DND-41 (cell line): Measurements from ENCODE around the gene FAM53B.

ENCODE experiments used
- ATAC-seq: fragments of 200-7000 bp; cut with Tn5 transposase; 3 replicates; pipeline ENCODE4 v1.9.1; 2021; ENCODE audit warnings: low read depth; ENCODE audit not compliant: insufficient read depth
- DNase-seq: peaks from one replicate; pipeline ENCODE4 v3.0.0-alpha.2; 2020
- H2AFZ ChIP-seq: 2 replicates; pipeline ENCODE4 v1.6.0; 2012; ENCODE audit warnings: low read depth, low read length
- H3K27ac ChIP-seq: 2 replicates; pipeline ENCODE4 v1.5.1; 2012; ENCODE audit warnings: low read length, inconsistent platforms
- H3K27me3 ChIP-seq: fragments of 200-600 bp; sonication (generic); 2 replicates; pipeline ENCODE4 v1.6.0; 2012; ENCODE audit warnings: low read length, mild to moderate bottlenecking, inconsistent platforms; ENCODE audit not compliant: insufficient read depth, poor library complexity
- H3K36me3 ChIP-seq: 2 replicates; pipeline ENCODE4 v1.5.1; 2012; ENCODE audit warnings: low read length, inconsistent platforms; ENCODE audit not compliant: insufficient read depth
- H3K4me1 ChIP-seq: 2 replicates; pipeline ENCODE4 v1.5.1; 2012; ENCODE audit warnings: mild to moderate bottlenecking, low read length; ENCODE audit not compliant: insufficient read depth
- H3K4me2 ChIP-seq: 2 replicates; pipeline ENCODE4 v1.6.0; 2012; ENCODE audit warnings: mild to moderate bottlenecking, moderate library complexity, low read length, inconsistent platforms; ENCODE audit not compliant: insufficient read depth
- H3K4me3 ChIP-seq, 2 experiments: fragments of 200-600 bp in 1 of 2; shearing (Covaris generic) in 1 of 2; 2 replicates each; pipeline ENCODE4 v1.5.1; 2012 to 2016; ENCODE audit warnings: inconsistent platforms in 2 of 2, low read length in 2 of 2, mild to moderate bottlenecking in 2 of 2, low read depth in 1 of 2, moderate library complexity in 1 of 2
- H3K79me2 ChIP-seq: 2 replicates; pipeline ENCODE4 v1.6.0; 2012; ENCODE audit warnings: low read length, inconsistent platforms; ENCODE audit not compliant: insufficient read depth
- H3K9ac ChIP-seq: 2 replicates; pipeline ENCODE4 v1.6.0; 2012; ENCODE audit warnings: low read depth, mild to moderate bottlenecking, inconsistent platforms, low read length, moderate library complexity
- H3K9me3 ChIP-seq: 2 replicates; pipeline ENCODE4 v1.5.1; 2012; ENCODE audit warnings: low read length, moderate library complexity, mild to moderate bottlenecking, inconsistent platforms; ENCODE audit not compliant: insufficient read depth, severe bottlenecking
- H4K20me1 ChIP-seq: 2 replicates; pipeline ENCODE4 v1.6.0; 2012; ENCODE audit warnings: low read length; ENCODE audit not compliant: insufficient read depth
- CTCF ChIP-seq: IDR thresholded peaks from 2 replicates; pipeline ENCODE4 v1.5.1; 2012; ENCODE audit warnings: borderline replicate concordance, low read length, moderate library complexity, mild to moderate bottlenecking; ENCODE audit not compliant: poor library complexity, severe bottlenecking; ENCODE audit errors: extremely low read depth
- EZH2 ChIP-seq: IDR thresholded peaks from 3 replicates; pipeline ENCODE4 v1.6.1; 2012; ENCODE audit warnings: borderline replicate concordance, low read depth, mild to moderate bottlenecking, moderate library complexity, low read length, inconsistent platforms; ENCODE audit not compliant: severe bottlenecking

The FAM53B gene

GRCh38 chr10:124569623-124570470, 174.3 kb downstream of the FAM53B start:
- no peaks in the 10 kb centered on the region for H4K20me1 ChIP-seq
- ATAC-seq (no peak), DNase-seq (no peak)
- no peaks in the 10 kb centered on the region for H3K4me1 ChIP-seq
- H3K9me3 ChIP-seq: no peaks in the 10 kb centered on the region
- H3K27me3 ChIP-seq: no peaks in the 10 kb centered on the region
- TF ChIP-seq EZH2 (no peak), CTCF (no peak)
- H3K9ac ChIP-seq: no peak overlapping the region
- no peaks in the 10 kb centered on the region for H3K36me3 ChIP-seq
- no peak overlapping the region for H3K4me3 ChIP-seq
- H3K27ac ChIP-seq: no peak overlapping the region
- no peak overlapping the region for H2AFZ ChIP-seq
- H3K4me2 ChIP-seq: no peak overlapping the region
- no peaks in the 10 kb centered on the region for H3K79me2 ChIP-seq
